GM12872 (cell line): ENCODE results near the gene CD80.

ENCODE experiments used
- TF ChIP-seq, protein P1 (sequence below): IDR thresholded peaks from 3 replicates; pipeline ENCODE4 v1.5.1; 2011; ENCODE audit warnings: low read depth, mild to moderate bottlenecking, low read length, moderate library complexity; ENCODE audit not compliant: insufficient read depth

Gene CD80

DNA sequence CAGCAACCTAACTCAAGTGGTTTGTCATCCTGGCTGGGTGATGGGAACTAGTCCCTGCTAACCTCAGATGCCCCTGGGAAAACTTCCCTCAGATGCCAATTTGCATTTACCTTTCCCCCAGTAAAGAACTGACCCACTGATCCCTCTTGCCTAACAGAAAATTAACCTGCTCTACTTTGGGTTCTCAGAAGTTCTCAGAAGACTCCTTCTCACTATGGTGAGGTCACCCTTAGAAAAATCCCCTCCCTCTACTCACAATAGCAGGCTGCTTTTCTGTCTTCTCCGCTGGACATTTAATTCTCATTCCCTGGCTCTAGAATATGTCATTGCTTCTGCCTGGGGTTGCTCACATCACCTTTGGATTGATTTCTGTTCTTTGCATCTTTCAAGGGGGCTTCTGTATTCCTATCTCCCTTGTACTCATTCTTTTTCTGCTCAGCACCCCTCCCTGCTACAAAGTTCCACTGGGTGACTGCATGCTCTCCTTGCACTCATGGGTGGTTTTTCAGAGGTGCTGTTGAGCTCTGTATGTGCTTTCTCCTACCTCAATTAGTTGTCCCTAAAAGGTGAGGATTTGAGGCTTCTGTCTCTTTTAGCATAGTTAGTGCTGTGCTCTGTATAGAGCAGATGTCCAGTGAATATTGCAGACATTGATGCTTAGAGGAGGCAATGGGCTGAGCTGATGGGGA lies 39.1 kb upstream of the CD80 start:
- TF ChIP-seq, protein P1, sequence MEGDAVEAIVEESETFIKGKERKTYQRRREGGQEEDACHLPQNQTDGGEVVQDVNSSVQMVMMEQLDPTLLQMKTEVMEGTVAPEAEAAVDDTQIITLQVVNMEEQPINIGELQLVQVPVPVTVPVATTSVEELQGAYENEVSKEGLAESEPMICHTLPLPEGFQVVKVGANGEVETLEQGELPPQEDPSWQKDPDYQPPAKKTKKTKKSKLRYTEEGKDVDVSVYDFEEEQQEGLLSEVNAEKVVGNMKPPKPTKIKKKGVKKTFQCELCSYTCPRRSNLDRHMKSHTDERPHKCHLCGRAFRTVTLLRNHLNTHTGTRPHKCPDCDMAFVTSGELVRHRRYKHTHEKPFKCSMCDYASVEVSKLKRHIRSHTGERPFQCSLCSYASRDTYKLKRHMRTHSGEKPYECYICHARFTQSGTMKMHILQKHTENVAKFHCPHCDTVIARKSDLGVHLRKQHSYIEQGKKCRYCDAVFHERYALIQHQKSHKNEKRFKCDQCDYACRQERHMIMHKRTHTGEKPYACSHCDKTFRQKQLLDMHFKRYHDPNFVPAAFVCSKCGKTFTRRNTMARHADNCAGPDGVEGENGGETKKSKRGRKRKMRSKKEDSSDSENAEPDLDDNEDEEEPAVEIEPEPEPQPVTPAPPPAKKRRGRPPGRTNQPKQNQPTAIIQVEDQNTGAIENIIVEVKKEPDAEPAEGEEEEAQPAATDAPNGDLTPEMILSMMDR, result no peak

DNA sequence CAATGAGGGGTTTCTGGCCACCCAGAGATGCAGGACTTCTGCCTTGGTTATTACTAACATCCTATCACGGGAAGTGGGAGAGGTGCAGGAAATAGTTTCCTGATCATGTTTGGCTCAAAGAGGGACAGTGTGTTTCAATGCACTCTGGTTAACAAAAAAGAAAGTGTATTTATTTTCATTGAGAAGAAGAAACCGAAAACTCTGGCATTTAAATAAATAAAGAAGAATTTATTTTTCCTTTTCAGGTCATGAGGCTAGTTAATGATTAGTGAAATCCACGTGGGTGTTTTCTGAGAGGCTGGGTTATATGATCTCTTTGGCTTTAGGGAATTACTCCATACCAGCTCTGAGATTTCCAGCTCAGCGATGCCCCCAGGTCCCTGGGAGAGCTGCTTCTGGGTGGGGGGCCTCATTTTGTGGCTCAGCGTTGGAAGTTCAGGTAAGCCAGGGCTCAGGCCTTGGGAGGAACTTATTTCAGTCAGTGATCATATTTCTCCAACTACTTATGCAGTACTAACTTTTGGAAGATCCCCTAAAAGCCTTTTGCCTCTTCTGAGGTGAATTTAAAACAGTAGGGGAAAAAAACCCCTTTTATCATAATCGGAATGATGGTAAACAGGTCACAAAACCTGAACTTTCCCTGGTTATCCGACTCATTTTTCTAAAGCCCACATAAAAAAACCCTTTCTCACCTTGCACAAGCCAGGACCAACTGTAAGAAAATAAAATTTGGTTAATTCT lies 38.3 kb upstream of the CD80 start, which contains the start of gene PLA1A:
Gene PLA1A, plus strand, starts transcription at position 338 of the 741 bp plus-strand sequence. Its CDS starts 29 bp downstream, at position 367.
- TF ChIP-seq, protein P1, result no peak

DNA sequence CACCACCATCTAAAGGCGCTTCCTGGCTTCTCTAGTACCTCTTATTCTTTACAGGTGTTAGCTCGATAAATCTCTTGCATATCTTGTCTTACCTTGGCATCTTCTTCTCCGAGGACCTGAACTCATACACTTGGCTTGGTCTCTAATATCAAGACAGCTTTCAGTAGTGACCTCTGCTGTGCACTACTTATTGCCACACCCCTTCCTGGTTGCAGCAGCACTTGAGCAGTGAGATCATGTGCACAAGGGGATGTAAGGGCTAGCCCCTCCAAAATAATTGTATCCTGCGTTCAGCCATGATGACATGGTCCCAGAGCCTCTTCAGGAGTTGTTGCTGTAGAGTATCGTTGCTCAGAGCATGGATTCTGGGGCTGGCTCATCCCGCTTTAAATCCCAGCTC lies 37.0 kb upstream of the CD80 start:
- TF ChIP-seq, protein P1, result no peak

DNA sequence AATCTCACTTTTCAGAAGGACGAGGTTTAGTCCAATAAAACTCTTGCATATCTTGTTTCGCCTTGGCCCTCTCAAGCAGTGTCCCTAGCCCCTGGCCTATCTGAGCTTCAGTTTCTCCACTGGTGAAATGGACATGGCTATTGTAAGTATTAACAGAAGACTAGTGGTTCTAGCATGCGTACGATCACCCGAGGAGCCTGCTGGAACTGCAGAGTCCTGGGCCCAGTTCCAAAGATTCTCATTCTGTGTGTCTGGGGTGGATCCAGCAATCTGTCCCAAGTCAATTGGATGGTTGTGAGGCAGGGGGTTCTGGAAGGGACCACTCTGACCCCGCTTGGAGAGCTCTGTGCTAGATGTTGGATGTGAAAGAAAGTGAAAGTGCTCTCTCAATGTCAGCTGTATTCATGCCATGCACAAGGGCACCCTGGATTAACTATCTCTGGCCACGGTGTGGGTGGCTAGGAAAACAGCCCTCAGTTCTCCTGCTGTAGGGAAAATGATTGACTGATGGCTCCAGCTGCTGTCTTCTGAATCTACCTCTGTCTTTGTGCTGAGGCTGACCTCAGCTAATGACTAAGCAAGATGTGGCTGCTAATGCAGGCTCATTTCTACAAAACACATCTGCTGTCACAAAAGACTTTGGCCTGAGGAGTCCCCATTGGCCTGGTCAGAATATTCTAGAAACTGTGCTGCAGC lies 36.4 kb upstream of the CD80 start:
- TF ChIP-seq, protein P1, result no peak

DNA sequence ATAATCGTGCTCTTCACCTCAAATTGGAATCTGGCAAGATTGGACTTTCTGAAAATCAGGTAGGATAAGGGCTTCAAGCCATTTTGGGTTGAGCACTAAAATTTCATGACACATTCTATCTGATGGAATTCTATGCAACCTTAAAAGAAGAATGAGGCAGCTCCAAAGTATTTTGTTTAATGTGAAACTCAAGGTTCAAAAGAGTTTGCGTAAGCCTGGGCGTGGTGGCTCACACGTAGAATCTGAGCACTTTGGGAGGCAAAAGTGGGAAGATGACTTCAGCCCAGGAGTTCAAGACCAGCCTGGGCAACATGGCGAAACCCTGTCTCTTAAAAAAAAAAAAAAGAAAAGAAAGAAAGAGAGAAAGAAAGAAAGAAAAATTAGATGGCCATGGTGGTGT lies 34.7 kb upstream of the CD80 start:
- TF ChIP-seq, protein P1, result no peak

DNA sequence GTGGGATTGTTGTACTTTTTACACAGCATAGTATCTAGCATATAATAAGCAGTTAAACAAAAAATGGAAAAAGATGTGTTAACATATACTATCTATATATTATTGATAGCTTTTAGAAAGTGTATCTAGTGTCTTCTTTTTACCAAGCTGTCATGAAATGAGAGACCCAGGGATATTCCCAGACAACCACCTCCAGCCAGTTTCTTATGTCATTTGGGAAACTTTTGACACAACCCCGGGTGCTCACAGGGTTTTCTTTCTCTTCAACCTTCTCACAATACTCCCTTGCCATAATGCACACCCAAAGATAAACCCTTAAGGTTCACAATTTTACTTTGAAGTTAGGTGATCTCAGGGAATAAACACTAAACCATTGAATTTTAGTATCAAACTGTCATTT lies 33.4 kb upstream of the CD80 start:
- TF ChIP-seq, protein P1, result no peak

DNA sequence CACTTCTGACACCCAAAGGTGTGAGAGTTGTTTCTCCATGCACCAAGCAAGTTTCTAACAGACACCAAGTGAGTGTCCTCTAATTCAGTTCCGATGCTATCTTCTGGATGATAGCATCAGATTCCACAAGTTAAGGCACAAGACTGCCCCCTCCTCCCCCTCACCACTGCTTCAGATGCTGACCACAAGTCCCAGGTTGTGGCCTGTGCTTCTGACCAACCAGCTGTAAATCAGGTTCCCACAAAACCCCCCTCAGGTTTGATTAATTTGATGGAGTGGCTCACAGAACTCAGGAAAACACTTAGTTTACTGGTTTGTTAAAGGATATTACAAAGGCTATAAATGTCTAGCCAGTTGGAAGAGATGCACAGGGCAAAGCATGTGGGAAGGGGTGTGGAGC lies 31.3 kb upstream of the CD80 start:
- TF ChIP-seq, protein P1, result no peak
